Measurements from ENCODE around the gene COG3. TPM values are rescaled to one million over a fixed set of nuclear protein-coding genes. Genes with fewer than 3 reads are reported as not detected.

COG3 gene
- total and polyA plus RNA-seq, 2 of the 13 experiments (the other 11 are each of a cell fraction or from before 2014, with no cell fraction given) = 37.8 to 47.5 TPM

DNA sequence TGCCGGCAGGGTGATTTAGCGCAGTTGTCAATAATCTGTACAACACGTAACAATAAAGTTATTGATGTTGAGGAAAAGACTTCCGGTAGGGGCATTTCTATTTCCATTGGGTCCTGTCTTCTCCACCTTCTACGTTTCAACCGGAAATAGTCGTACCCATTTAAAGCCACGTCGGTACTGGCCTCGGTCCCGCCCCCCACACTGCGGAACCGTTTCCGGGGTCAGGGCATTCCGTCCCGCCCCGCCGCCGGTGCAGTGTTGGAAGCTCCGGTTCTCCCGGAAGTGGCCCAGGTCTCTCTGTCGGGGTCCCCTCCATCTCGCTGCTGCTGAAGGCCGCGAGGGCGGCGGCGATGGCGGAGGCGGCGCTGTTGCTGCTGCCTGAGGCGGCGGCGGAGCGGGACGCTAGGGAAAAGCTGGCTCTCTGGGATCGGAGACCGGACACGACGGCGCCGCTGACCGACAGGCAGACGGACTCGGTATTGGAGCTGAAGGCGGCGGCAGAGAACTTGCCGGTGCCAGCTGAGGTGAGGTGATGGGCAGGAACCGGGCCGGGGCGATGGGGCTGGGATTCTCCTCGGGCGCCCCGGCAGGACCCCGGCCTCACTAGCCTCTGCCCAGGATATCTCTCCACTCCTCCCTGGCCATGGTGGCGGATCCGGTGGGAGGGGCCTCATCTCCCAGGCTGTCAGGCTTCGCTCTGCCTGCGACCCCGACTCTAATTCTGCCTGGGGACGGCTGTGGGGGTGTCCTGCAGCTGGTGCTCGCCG lies at the start of gene COG3 (continued):
- no peak for TF ChIP-seq SUZ12 (IDR thresholded peaks at IDR 0.05; ENCODE audit: low read depth, low read length)
- TF ChIP-seq, protein P1, sequence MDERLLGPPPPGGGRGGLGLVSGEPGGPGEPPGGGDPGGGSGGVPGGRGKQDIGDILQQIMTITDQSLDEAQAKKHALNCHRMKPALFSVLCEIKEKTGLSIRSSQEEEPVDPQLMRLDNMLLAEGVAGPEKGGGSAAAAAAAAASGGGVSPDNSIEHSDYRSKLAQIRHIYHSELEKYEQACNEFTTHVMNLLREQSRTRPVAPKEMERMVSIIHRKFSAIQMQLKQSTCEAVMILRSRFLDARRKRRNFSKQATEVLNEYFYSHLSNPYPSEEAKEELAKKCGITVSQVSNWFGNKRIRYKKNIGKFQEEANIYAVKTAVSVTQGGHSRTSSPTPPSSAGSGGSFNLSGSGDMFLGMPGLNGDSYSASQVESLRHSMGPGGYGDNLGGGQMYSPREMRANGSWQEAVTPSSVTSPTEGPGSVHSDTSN (CRISPR knock-in tag; IDR thresholded peaks at IDR 0.05) = peak; percentile 29; the same call in 1 of the 2 replicates
- no peak for TF ChIP-seq ZNF790 (CRISPR knock-in tag; IDR thresholded peaks at IDR 0.05; ENCODE audit: borderline replicate concordance)
- no peak for TF ChIP-seq ZNF253 (CRISPR knock-in tag; IDR thresholded peaks at IDR 0.05; ENCODE audit: borderline replicate concordance)
- TF ChIP-seq ZBTB20 (CRISPR knock-in tag; IDR thresholded peaks at IDR 0.05; ENCODE audit: borderline replicate concordance, low read depth) = no peak
- TF ChIP-seq ZNF747 (CRISPR knock-in tag; IDR thresholded peaks at IDR 0.05; ENCODE audit: borderline replicate concordance) = no peak
- TF ChIP-seq, protein P2, sequence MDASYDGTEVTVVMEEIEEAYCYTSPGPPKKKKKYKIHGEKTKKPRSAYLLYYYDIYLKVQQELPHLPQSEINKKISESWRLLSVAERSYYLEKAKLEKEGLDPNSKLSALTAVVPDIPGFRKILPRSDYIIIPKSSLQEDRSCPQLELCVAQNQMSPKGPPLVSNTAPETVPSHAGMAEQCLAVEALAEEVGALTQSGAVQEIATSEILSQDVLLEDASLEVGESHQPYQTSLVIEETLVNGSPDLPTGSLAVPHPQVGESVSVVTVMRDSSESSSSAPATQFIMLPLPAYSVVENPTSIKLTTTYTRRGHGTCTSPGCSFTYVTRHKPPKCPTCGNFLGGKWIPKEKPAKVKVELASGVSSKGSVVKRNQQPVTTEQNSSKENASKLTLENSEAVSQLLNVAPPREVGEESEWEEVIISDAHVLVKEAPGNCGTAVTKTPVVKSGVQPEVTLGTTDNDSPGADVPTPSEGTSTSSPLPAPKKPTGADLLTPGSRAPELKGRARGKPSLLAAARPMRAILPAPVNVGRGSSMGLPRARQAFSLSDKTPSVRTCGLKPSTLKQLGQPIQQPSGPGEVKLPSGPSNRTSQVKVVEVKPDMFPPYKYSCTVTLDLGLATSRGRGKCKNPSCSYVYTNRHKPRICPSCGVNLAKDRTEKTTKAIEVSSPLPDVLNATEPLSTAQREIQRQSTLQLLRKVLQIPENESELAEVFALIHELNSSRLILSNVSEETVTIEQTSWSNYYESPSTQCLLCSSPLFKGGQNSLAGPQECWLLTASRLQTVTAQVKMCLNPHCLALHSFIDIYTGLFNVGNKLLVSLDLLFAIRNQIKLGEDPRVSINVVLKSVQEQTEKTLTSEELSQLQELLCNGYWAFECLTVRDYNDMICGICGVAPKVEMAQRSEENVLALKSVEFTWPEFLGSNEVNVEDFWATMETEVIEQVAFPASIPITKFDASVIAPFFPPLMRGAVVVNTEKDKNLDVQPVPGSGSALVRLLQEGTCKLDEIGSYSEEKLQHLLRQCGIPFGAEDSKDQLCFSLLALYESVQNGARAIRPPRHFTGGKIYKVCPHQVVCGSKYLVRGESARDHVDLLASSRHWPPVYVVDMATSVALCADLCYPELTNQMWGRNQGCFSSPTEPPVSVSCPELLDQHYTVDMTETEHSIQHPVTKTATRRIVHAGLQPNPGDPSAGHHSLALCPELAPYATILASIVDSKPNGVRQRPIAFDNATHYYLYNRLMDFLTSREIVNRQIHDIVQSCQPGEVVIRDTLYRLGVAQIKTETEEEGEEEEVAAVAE (CRISPR knock-in tag; IDR thresholded peaks at IDR 0.05; ENCODE audit: borderline replicate concordance) = peak; percentile 82; the same call in 1 of the 2 replicates
- TF ChIP-seq, protein P3, sequence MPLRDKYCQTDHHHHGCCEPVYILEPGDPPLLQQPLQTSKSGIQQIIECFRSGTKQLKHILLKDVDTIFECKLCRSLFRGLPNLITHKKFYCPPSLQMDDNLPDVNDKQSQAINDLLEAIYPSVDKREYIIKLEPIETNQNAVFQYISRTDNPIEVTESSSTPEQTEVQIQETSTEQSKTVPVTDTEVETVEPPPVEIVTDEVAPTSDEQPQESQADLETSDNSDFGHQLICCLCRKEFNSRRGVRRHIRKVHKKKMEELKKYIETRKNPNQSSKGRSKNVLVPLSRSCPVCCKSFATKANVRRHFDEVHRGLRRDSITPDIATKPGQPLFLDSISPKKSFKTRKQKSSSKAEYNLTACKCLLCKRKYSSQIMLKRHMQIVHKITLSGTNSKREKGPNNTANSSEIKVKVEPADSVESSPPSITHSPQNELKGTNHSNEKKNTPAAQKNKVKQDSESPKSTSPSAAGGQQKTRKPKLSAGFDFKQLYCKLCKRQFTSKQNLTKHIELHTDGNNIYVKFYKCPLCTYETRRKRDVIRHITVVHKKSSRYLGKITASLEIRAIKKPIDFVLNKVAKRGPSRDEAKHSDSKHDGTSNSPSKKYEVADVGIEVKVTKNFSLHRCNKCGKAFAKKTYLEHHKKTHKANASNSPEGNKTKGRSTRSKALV (CRISPR knock-in tag; IDR thresholded peaks at IDR 0.05) = no peak
- TF ChIP-seq NCOA5 (CRISPR knock-in tag; IDR thresholded peaks at IDR 0.05) = no peak
- no peak for TF ChIP-seq HOXA9 (CRISPR knock-in tag; IDR thresholded peaks at IDR 0.05; ENCODE audit: borderline replicate concordance)
- no peak for TF ChIP-seq ZNF572 (CRISPR knock-in tag; IDR thresholded peaks at IDR 0.05)
- no peak for TF ChIP-seq ZNF451 (CRISPR knock-in tag; IDR thresholded peaks at IDR 0.05)
- TF ChIP-seq, protein P4, sequence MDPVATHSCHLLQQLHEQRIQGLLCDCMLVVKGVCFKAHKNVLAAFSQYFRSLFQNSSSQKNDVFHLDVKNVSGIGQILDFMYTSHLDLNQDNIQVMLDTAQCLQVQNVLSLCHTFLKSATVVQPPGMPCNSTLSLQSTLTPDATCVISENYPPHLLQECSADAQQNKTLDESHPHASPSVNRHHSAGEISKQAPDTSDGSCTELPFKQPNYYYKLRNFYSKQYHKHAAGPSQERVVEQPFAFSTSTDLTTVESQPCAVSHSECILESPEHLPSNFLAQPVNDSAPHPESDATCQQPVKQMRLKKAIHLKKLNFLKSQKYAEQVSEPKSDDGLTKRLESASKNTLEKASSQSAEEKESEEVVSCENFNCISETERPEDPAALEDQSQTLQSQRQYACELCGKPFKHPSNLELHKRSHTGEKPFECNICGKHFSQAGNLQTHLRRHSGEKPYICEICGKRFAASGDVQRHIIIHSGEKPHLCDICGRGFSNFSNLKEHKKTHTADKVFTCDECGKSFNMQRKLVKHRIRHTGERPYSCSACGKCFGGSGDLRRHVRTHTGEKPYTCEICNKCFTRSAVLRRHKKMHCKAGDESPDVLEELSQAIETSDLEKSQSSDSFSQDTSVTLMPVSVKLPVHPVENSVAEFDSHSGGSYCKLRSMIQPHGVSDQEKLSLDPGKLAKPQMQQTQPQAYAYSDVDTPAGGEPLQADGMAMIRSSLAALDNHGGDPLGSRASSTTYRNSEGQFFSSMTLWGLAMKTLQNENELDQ (CRISPR knock-in tag; IDR thresholded peaks at IDR 0.05; ENCODE audit: borderline replicate concordance) = no peak
- peak; percentile 75; the same call in 1 of the 2 replicates for TF ChIP-seq NCOR1 (IDR thresholded peaks at IDR 0.05; ENCODE audit: borderline replicate concordance, low read length)
- TF ChIP-seq, protein P5, sequence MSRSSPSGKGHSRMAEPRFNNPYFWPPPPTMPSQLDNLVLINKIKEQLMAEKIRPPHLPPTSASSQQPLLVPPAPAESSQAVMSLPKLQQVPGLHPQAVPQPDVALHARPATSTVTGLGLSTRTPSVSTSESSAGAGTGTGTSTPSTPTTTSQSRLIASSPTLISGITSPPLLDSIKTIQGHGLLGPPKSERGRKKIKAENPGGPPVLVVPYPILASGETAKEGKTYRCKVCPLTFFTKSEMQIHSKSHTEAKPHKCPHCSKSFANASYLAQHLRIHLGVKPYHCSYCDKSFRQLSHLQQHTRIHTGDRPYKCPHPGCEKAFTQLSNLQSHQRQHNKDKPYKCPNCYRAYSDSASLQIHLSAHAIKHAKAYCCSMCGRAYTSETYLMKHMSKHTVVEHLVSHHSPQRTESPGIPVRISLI (CRISPR knock-in tag; IDR thresholded peaks at IDR 0.05; ENCODE audit: borderline replicate concordance) = no peak; the same call in 1 of the 2 replicates
- TF ChIP-seq TAF15 (IDR thresholded peaks at IDR 0.05; ENCODE audit: low read depth, low read length, poor library complexity, severe bottlenecking) = peak; percentile 51
- TF ChIP-seq SMC3 (IDR thresholded peaks at IDR 0.05; ENCODE audit: low read length) = no peak; the same call in 1 of the 2 replicates
